ENCODE results near the gene BAHD1. TPM values are rescaled to one million over a fixed set of nuclear protein-coding genes. Genes with fewer than 3 reads are reported as not detected.

The BAHD1 gene
- total RNA-seq, 4 donors from 2014 or later: 9.0 to 35.5 (median 26.4) TPM

- WGBS, 2 donors (ENCODE audit: low coverage in 1 of 2): 71% methylated on average over 2 of the region's 2 CpGs; no CpG with 5 or more reads in 1 of the 2 donors
- Histone ChIP-seq H3K27ac (no peak overlapping the region), H3K36me3 (peaks cover 0 to 7% (median 0%) of the 10 kb centered on the region in 4 donors), H3K9me3 (no peaks in the 10 kb centered on the region), H3K27me3 (no peaks in the 10 kb centered on the region), H3K4me1 (peaks cover 2 to 16% (median 9%) of the 10 kb centered on the region in 4 donors), H3K4me3 (no peak overlapping the region)
- DNase-seq: no peak
- in situ Hi-C loops (cut with MboI; ENCODE audit: low pct_ligation_motif_present in 1 of 4, low pct_unique_long_range_greater_than_20kb in 1 of 4, low sequenced_read_pairs in 3 of 4): no loop called here
- intact Hi-C loops (cut with DNase I; ENCODE audit: low total_unique reads): no loop called here
- no peak for TF ChIP-seq CTCF (IDR thresholded peaks at IDR 0.05)
- TF ChIP-seq POLR2A (IDR thresholded peaks at IDR 0.05): no peak
- no peak for TF ChIP-seq EP300 (IDR thresholded peaks at IDR 0.05; ENCODE audit: low read depth)
- no peak for TF ChIP-seq POLR2AphosphoS5 (IDR thresholded peaks at IDR 0.05)
These were observed 19.7 kb downstream of the BAHD1 start for GRCh38 chr15:40460404-40460803.

- Histone ChIP-seq H3K4me1 (peaks cover 0 to 10% (median 0%) of the 10 kb centered on the region in 4 donors), H3K4me3 (no peak overlapping the region), H3K36me3 (peaks cover 0 to 7% (median 0%) of the 10 kb centered on the region in 4 donors), H3K9me3 (no peaks in the 10 kb centered on the region), H3K27me3 (no peaks in the 10 kb centered on the region), H3K27ac (no peak overlapping the region)
- WGBS, 2 donors (ENCODE audit: low coverage in 1 of 2): 98% methylated on average over 21 of the region's 21 CpGs; no CpG with 5 or more reads in 1 of the 2 donors
- DNase-seq: no peak
- TF ChIP-seq EP300 (IDR thresholded peaks at IDR 0.05; ENCODE audit: low read depth): no peak
- no peak for TF ChIP-seq POLR2AphosphoS5 (IDR thresholded peaks at IDR 0.05)
- no peak for TF ChIP-seq CTCF (IDR thresholded peaks at IDR 0.05)
- TF ChIP-seq POLR2A (IDR thresholded peaks at IDR 0.05): no peak
- in situ Hi-C loops (cut with MboI; ENCODE audit: low pct_ligation_motif_present in 1 of 4, low pct_unique_long_range_greater_than_20kb in 1 of 4, low sequenced_read_pairs in 3 of 4) (no loop called here), intact Hi-C loops (cut with DNase I; ENCODE audit: low total_unique reads) (no loop called here)
These were observed 21.2 kb downstream of the BAHD1 start for GRCh38 chr15:40461958-40462357.

GRCh38 chr15:40463279-40463678 is 22.5 kb downstream of the BAHD1 start:
- in situ Hi-C loops (cut with MboI; ENCODE audit: low pct_ligation_motif_present in 1 of 4, low pct_unique_long_range_greater_than_20kb in 1 of 4, low sequenced_read_pairs in 3 of 4) (no loop called here), intact Hi-C loops (cut with DNase I; ENCODE audit: low total_unique reads) (no loop called here)
- H3K27me3 ChIP-seq: no peaks in the 10 kb centered on the region
- peaks cover 0 to 9% (median 0%) of the 10 kb centered on the region in 4 donors for H3K4me1 ChIP-seq
- no peak for DNase-seq
- H3K4me3 ChIP-seq: no peak overlapping the region
- no peak overlapping the region for H3K27ac ChIP-seq
- H3K9me3 ChIP-seq: no peaks in the 10 kb centered on the region
- peaks cover 0 to 7% (median 0%) of the 10 kb centered on the region in 4 donors for H3K36me3 ChIP-seq
- 71 to 76% methylated on average over 2 of the region's 2 CpGs for WGBS, 2 donors (ENCODE audit: low coverage in 1 of 2)
- no peak for TF ChIP-seq POLR2AphosphoS5 (IDR thresholded peaks at IDR 0.05)
- no peak for TF ChIP-seq CTCF (IDR thresholded peaks at IDR 0.05)
- no peak for TF ChIP-seq POLR2A (IDR thresholded peaks at IDR 0.05)

- no peak overlapping the region for H3K27ac ChIP-seq
- intact Hi-C loops (cut with DNase I; ENCODE audit: low total_unique reads) (no loop called here), in situ Hi-C loops (cut with MboI; ENCODE audit: low pct_ligation_motif_present in 1 of 4, low pct_unique_long_range_greater_than_20kb in 1 of 4, low sequenced_read_pairs in 3 of 4) (no loop called here)
- TF ChIP-seq EP300 (IDR thresholded peaks at IDR 0.05; ENCODE audit: low read depth) (no peak), POLR2A (IDR thresholded peaks at IDR 0.05) (no peak), CTCF (IDR thresholded peaks at IDR 0.05) (no peak), POLR2AphosphoS5 (IDR thresholded peaks at IDR 0.05) (no peak)
- H3K4me1 ChIP-seq: peaks cover 0 to 9% (median 0%) of the 10 kb centered on the region in 4 donors
- H3K27me3 ChIP-seq: no peaks in the 10 kb centered on the region
- no peaks in the 10 kb centered on the region for H3K9me3 ChIP-seq
- no peak overlapping the region for H3K4me3 ChIP-seq
- DNase-seq: no peak
- 96 to 100% methylated on average over 5 to 13 of the region's 14 CpGs for WGBS, 2 donors (ENCODE audit: low coverage in 1 of 2)
- H3K36me3 ChIP-seq: peaks cover 0 to 5% (median 0%) of the 10 kb centered on the region in 4 donors
These were observed 23.3 kb downstream of the BAHD1 start for GRCh38 chr15:40463886-40464545.

All from transverse colon (tissue), 4 donors.